ENCODE results near the gene RCAN3. TPM values are rescaled to one million over a fixed set of nuclear protein-coding genes. Genes with fewer than 3 reads are reported as not detected.

Gene RCAN3
- total and polyA plus RNA-seq, 2 of the 13 experiments (the other 11 are each of a cell fraction or from before 2014, with no cell fraction given), result 12.2 to 13.3 TPM

- TF ChIP-seq PRDM10 (CRISPR knock-in tag; IDR thresholded peaks at IDR 0.05; ENCODE audit: low read depth), result no peak
- peak; percentile 26; the same call in 1 of the 2 replicates for TF ChIP-seq MIER2 (CRISPR knock-in tag; IDR thresholded peaks at IDR 0.05)
- peak; percentile 24; the same call in 1 of the 2 replicates for TF ChIP-seq MLX (CRISPR knock-in tag; IDR thresholded peaks at IDR 0.05)
- TF ChIP-seq DPF2 (CRISPR knock-in tag; IDR thresholded peaks at IDR 0.05; ENCODE audit: borderline replicate concordance, low read depth), result peak; percentile 37; the same call in 1 of the 2 replicates
- no peak for TF ChIP-seq RFXAP (CRISPR knock-in tag; IDR thresholded peaks at IDR 0.05; ENCODE audit: borderline replicate concordance)
- TF ChIP-seq MAFK (conservative IDR thresholded peaks at IDR 0.05 in 1 of 2, IDR thresholded peaks at IDR 0.05 in 1 of 2; ENCODE audit: low read length in 2 of 2), result no peak
- no peak for TF ChIP-seq NBN (conservative IDR thresholded peaks at IDR 0.05)
- TF ChIP-seq ZNF589 (CRISPR knock-in tag; conservative IDR thresholded peaks at IDR 0.05), result no peak
- no peak for TF ChIP-seq EED (CRISPR knock-in tag; IDR thresholded peaks at IDR 0.05)
- TF ChIP-seq ZNF570 (CRISPR knock-in tag; IDR thresholded peaks at IDR 0.05; ENCODE audit: borderline replicate concordance), result no peak
- TF ChIP-seq FOXA1 (IDR thresholded peaks at IDR 0.05), result no peak
- peak; percentile 85 for TF ChIP-seq FOXA1 (CRISPR knock-in tag; IDR thresholded peaks at IDR 0.05)
- TF ChIP-seq HMG20B (CRISPR knock-in tag; conservative IDR thresholded peaks at IDR 0.05), result no peak
- no peak for TF ChIP-seq ZNF337 (CRISPR knock-in tag; IDR thresholded peaks at IDR 0.05; ENCODE audit: borderline replicate concordance, low read depth)
- TF ChIP-seq DNMT3B (CRISPR knock-in tag; conservative IDR thresholded peaks at IDR 0.05), result no peak
- peak; percentile 39; the same call in 1 of the 2 replicates for TF ChIP-seq CEBPG (CRISPR knock-in tag; IDR thresholded peaks at IDR 0.05)
- TF ChIP-seq SMC3 (IDR thresholded peaks at IDR 0.05; ENCODE audit: low read length), result peak; percentile 24; the same call in 1 of the 2 replicates
- TF ChIP-seq BHLHE40 (IDR thresholded peaks at IDR 0.05; ENCODE audit: low read length), result no peak
- TF ChIP-seq TFE3 (CRISPR knock-in tag; IDR thresholded peaks at IDR 0.05), result peak; percentile 11; the same call in 1 of the 2 replicates
- peak; percentile 21 for TF ChIP-seq HNF4A (CRISPR knock-in tag; IDR thresholded peaks at IDR 0.05)
- TF ChIP-seq ZBTB26 (CRISPR knock-in tag; IDR thresholded peaks at IDR 0.05; ENCODE audit: borderline replicate concordance), result peak; percentile 93; the same call in 1 of the 2 replicates
- TF ChIP-seq ZNF18 (CRISPR knock-in tag; IDR thresholded peaks at IDR 0.05; ENCODE audit: insufficient replicate concordance), result no peak
Measured at GRCh38 chr1:24558902-24559791, 56.5 kb downstream of the RCAN3 start (continued).

Data from HepG2 (cell line).